ENCODE data around the gene UBE2V1.

The UBE2V1 gene

GRCh38 chr20:50130995-50131394, 18.0 kb upstream of the UBE2V1 start:
- no peak for DNase-seq
- H4K8ac ChIP-seq (ENCODE audit: low read length), result no peak overlapping the region

GRCh38 chr20:50130356-50130723, 17.4 kb upstream of the UBE2V1 start:
- no peak overlapping the region for H2BK5ac ChIP-seq (ENCODE audit: low read depth, low read length, poor library complexity, severe bottlenecking)
- no peak overlapping the region for H3K23ac ChIP-seq (ENCODE audit: low read length in 2 of 2)
- no peak overlapping the region for H2AK5ac ChIP-seq (ENCODE audit: low read length, severe bottlenecking)
- H3K4me2 ChIP-seq (ENCODE audit: low read length, poor library complexity, severe bottlenecking), result no peak overlapping the region
- peaks cover 74 to 75% of the 10 kb centered on the region in 2 experiments for H3K36me3 ChIP-seq (ENCODE audit: control insufficient read depth in 1 of 2, insufficient read depth in 2 of 2, low read depth in 1 of 2, low read length in 2 of 2)
- peaks cover 18% of the 10 kb centered on the region for H3K4me1 ChIP-seq (ENCODE audit: control insufficient read depth, insufficient read depth, low read depth, low read length)
- no peak overlapping the region for H3K14ac ChIP-seq (ENCODE audit: low read length in 2 of 2)
- no peak overlapping the region for H2BK120ac ChIP-seq (ENCODE audit: low read depth, low read length)
- no peak for DNase-seq
- H3K18ac ChIP-seq (ENCODE audit: low read depth in 1 of 2, low read length in 2 of 2), result no peak overlapping the region
- no peak overlapping the region for H2BK12ac ChIP-seq (ENCODE audit: low read length in 2 of 2)
- H3K27me3 ChIP-seq (ENCODE audit: control insufficient read depth in 1 of 2, insufficient read depth in 1 of 2, low read length in 2 of 2), result no peaks in the 10 kb centered on the region
- H3K79me1 ChIP-seq (replicated peaks; ENCODE audit: low read length, poor library complexity, severe bottlenecking), result peaks cover 48% of the 10 kb centered on the region
- H3K9ac ChIP-seq (ENCODE audit: low read length), result no peak overlapping the region
- H3K9me3 ChIP-seq (ENCODE audit: control insufficient read depth, low read length), result no peaks in the 10 kb centered on the region
- H4K8ac ChIP-seq (ENCODE audit: low read length), result no peak overlapping the region
- H2BK15ac ChIP-seq (ENCODE audit: low read depth, poor library complexity, severe bottlenecking), result no peak overlapping the region
- 100% methylated on average over 1 of the region's 1 CpG for WGBS
- H3K27ac ChIP-seq (ENCODE audit: low read length, poor library complexity, severe bottlenecking), result no peak overlapping the region
- H4K91ac ChIP-seq (ENCODE audit: low read length), result no peak overlapping the region
- no peak overlapping the region for H3K4me3 ChIP-seq (ENCODE audit: insufficient read depth in 1 of 2, low read depth in 1 of 2, low read length in 2 of 2)
- H2AFZ ChIP-seq (ENCODE audit: low read depth, low read length), result no peak overlapping the region
- H3K4ac ChIP-seq (ENCODE audit: low read depth in 1 of 2, low read length in 2 of 2), result no peak overlapping the region

More at GRCh38 chr20:50130995-50131394, 18.0 kb upstream of the UBE2V1 start:
- WGBS, result 94% methylated on average over 4 of the region's 4 CpGs
- no peak overlapping the region for H3K4ac ChIP-seq (ENCODE audit: low read depth in 1 of 2, low read length in 2 of 2)
- no peaks in the 10 kb centered on the region for H3K9me3 ChIP-seq (ENCODE audit: control insufficient read depth, low read length)
- no peak overlapping the region for H2BK15ac ChIP-seq (ENCODE audit: low read depth, poor library complexity, severe bottlenecking)
- H2BK5ac ChIP-seq (ENCODE audit: low read depth, low read length, poor library complexity, severe bottlenecking), result no peak overlapping the region
- peaks cover 18% of the 10 kb centered on the region for H3K4me1 ChIP-seq (ENCODE audit: control insufficient read depth, insufficient read depth, low read depth, low read length)
- no peak overlapping the region for H2BK120ac ChIP-seq (ENCODE audit: low read depth, low read length)
- no peak overlapping the region for H3K4me2 ChIP-seq (ENCODE audit: low read length, poor library complexity, severe bottlenecking)
- no peaks in the 10 kb centered on the region for H3K27me3 ChIP-seq (ENCODE audit: control insufficient read depth in 1 of 2, insufficient read depth in 1 of 2, low read length in 2 of 2)
- no peak overlapping the region for H3K27ac ChIP-seq (ENCODE audit: low read length, poor library complexity, severe bottlenecking)
- H3K79me1 ChIP-seq (replicated peaks; ENCODE audit: low read length, poor library complexity, severe bottlenecking), result peaks cover 49% of the 10 kb centered on the region
- H3K14ac ChIP-seq (ENCODE audit: low read length in 2 of 2), result no peak overlapping the region
- H3K18ac ChIP-seq (ENCODE audit: low read depth in 1 of 2, low read length in 2 of 2), result no peak overlapping the region
- no peak overlapping the region for H3K23ac ChIP-seq (ENCODE audit: low read length in 2 of 2)
- H3K36me3 ChIP-seq (ENCODE audit: control insufficient read depth in 1 of 2, insufficient read depth in 2 of 2, low read depth in 1 of 2, low read length in 2 of 2), result peaks cover 69 to 75% of the 10 kb centered on the region in 2 experiments
- no peak overlapping the region for H4K91ac ChIP-seq (ENCODE audit: low read length)
- H2AFZ ChIP-seq (ENCODE audit: low read depth, low read length), result no peak overlapping the region
- H2BK12ac ChIP-seq (ENCODE audit: low read length in 2 of 2), result no peak overlapping the region
- no peak overlapping the region for H3K9ac ChIP-seq (ENCODE audit: low read length)
- no peak overlapping the region for H3K4me3 ChIP-seq (ENCODE audit: insufficient read depth in 1 of 2, low read depth in 1 of 2, low read length in 2 of 2)
- H2AK5ac ChIP-seq (ENCODE audit: low read length, severe bottlenecking), result no peak overlapping the region

- Histone ChIP-seq H3K23ac (ENCODE audit: low read length in 2 of 2) (no peak overlapping the region), H4K8ac (ENCODE audit: low read length) (no peak overlapping the region), H3K4me3 (ENCODE audit: insufficient read depth in 1 of 2, low read depth in 1 of 2, low read length in 2 of 2) (no peak overlapping the region), H2BK120ac (ENCODE audit: low read depth, low read length) (no peak overlapping the region), H3K27ac (ENCODE audit: low read length, poor library complexity, severe bottlenecking) (no peak overlapping the region), H2AFZ (ENCODE audit: low read depth, low read length) (no peak overlapping the region), H3K14ac (ENCODE audit: low read length in 2 of 2) (no peak overlapping the region), H3K79me1 (replicated peaks; ENCODE audit: low read length, poor library complexity, severe bottlenecking) (peaks cover 52% of the 10 kb centered on the region), H3K9ac (ENCODE audit: low read length) (no peak overlapping the region), H2BK5ac (ENCODE audit: low read depth, low read length, poor library complexity, severe bottlenecking) (no peak overlapping the region), H4K91ac (ENCODE audit: low read length) (no peak overlapping the region), H3K27me3 (ENCODE audit: control insufficient read depth in 1 of 2, insufficient read depth in 1 of 2, low read length in 2 of 2) (no peaks in the 10 kb centered on the region), H2BK12ac (ENCODE audit: low read length in 2 of 2) (no peak overlapping the region), H3K4me2 (ENCODE audit: low read length, poor library complexity, severe bottlenecking) (no peak overlapping the region), H2AK5ac (ENCODE audit: low read length, severe bottlenecking) (no peak overlapping the region), H2BK15ac (ENCODE audit: low read depth, poor library complexity, severe bottlenecking) (no peak overlapping the region), H3K4ac (ENCODE audit: low read depth in 1 of 2, low read length in 2 of 2) (no peak overlapping the region), H3K4me1 (ENCODE audit: control insufficient read depth, insufficient read depth, low read depth, low read length) (peaks cover 18% of the 10 kb centered on the region), H3K36me3 (ENCODE audit: control insufficient read depth in 1 of 2, insufficient read depth in 2 of 2, low read depth in 1 of 2, low read length in 2 of 2) (peaks cover 75 to 79% of the 10 kb centered on the region in 2 experiments), H3K9me3 (ENCODE audit: control insufficient read depth, low read length) (no peaks in the 10 kb centered on the region), H3K18ac (ENCODE audit: low read depth in 1 of 2, low read length in 2 of 2) (no peak overlapping the region)
- DNase-seq, result no peak
- 97% methylated on average over 13 of the region's 13 CpGs for WGBS
These were observed 16.9 kb upstream of the UBE2V1 start for GRCh38 chr20:50129662-50130355.

- Histone ChIP-seq H3K36me3 (ENCODE audit: control insufficient read depth in 1 of 2, insufficient read depth in 2 of 2, low read depth in 1 of 2, low read length in 2 of 2) (peaks cover 76 to 82% of the 10 kb centered on the region in 2 experiments), H2AK5ac (ENCODE audit: low read length, severe bottlenecking) (no peak overlapping the region), H2BK15ac (ENCODE audit: low read depth, poor library complexity, severe bottlenecking) (no peak overlapping the region), H3K79me1 (replicated peaks; ENCODE audit: low read length, poor library complexity, severe bottlenecking) (peaks cover 55% of the 10 kb centered on the region), H3K4me1 (ENCODE audit: control insufficient read depth, insufficient read depth, low read depth, low read length) (peaks cover 20% of the 10 kb centered on the region), H4K8ac (ENCODE audit: low read length) (no peak overlapping the region), H3K4me2 (ENCODE audit: low read length, poor library complexity, severe bottlenecking) (no peak overlapping the region), H3K27ac (ENCODE audit: low read length, poor library complexity, severe bottlenecking) (no peak overlapping the region), H2BK5ac (ENCODE audit: low read depth, low read length, poor library complexity, severe bottlenecking) (no peak overlapping the region), H2BK120ac (ENCODE audit: low read depth, low read length) (no peak overlapping the region), H3K27me3 (ENCODE audit: control insufficient read depth in 1 of 2, insufficient read depth in 1 of 2, low read length in 2 of 2) (no peaks in the 10 kb centered on the region), H2BK12ac (ENCODE audit: low read length in 2 of 2) (no peak overlapping the region), H3K9me3 (ENCODE audit: control insufficient read depth, low read length) (no peaks in the 10 kb centered on the region), H3K14ac (ENCODE audit: low read length in 2 of 2) (no peak overlapping the region), H3K23ac (ENCODE audit: low read length in 2 of 2) (no peak overlapping the region), H3K18ac (ENCODE audit: low read depth in 1 of 2, low read length in 2 of 2) (no peak overlapping the region), H4K91ac (ENCODE audit: low read length) (no peak overlapping the region), H3K4me3 (ENCODE audit: insufficient read depth in 1 of 2, low read depth in 1 of 2, low read length in 2 of 2) (no peak overlapping the region), H2AFZ (ENCODE audit: low read depth, low read length) (no peak overlapping the region), H3K4ac (ENCODE audit: low read depth in 1 of 2, low read length in 2 of 2) (no peak overlapping the region), H3K9ac (ENCODE audit: low read length) (no peak overlapping the region)
- DNase-seq, result no peak
- WGBS, result 99% methylated on average over 8 of the region's 8 CpGs
These were observed 15.6 kb upstream of the UBE2V1 start for GRCh38 chr20:50128520-50128905.
